Endothelial cell of umbilical vein (primary cell): ENCODE results near the gene LRRFIP2. TPM values are rescaled to one million over a fixed set of nuclear protein-coding genes. Genes with fewer than 3 reads are reported as not detected.

Experiments
- BruUV-seq: library from RNA; stranded (reverse); fragments of 400-500 nt; replicated peaks from 2 replicates; lab custom pipeline; 2021; lab: Mats Ljungman, UMichigan
- CTCF ChIA-PET: fragments of 300-600, 350-600 bp; sonication (Branson Sonifier 250); formaldehyde crosslinking; loops from one replicate; lab custom pipeline; 2021; ENCODE audit warnings: antibody characterized with exemption, inconsistent platforms; lab: Charles Lee
- POLR2A ChIA-PET: fragments of 300-600, 350-600 bp; sonication (Branson Sonifier 250); formaldehyde crosslinking; loops from one replicate; lab custom pipeline; 2021; ENCODE audit warnings: antibody characterized with exemption, inconsistent platforms; lab: Charles Lee
- DNase-seq: peaks from one replicate; pipeline ENCODE4 v3.0.0-alpha.2; 2011; ENCODE audit warnings: low read depth, low spot score
- FAIRE-seq: peaks from 2 replicates; lab custom pipeline; 2011; peaks lifted over from hg19 to GRCh38; lab: Jason Lieb, UNC
- H2AFZ ChIP-seq: 2 replicates; pipeline ENCODE4 v1.6.0; 2012; ENCODE audit warnings: low read depth, low read length, control low read depth, inconsistent platforms
- H3K27ac ChIP-seq: 2 replicates; pipeline ENCODE4 v1.5.1; 2011; ENCODE audit warnings: low read depth, mild to moderate bottlenecking, control low read depth, low read length, moderate library complexity; ENCODE audit not compliant: insufficient read depth
- H3K27me3 ChIP-seq, 2 experiments: 2 replicates each; pipeline versions ENCODE4 v1.6.0 to v1.6.1; 2011; ENCODE audit warnings: low read length in 2 of 2, mixed read lengths in 1 of 2; ENCODE audit not compliant: control insufficient read depth in 2 of 2, insufficient read depth in 2 of 2
- H3K36me3 ChIP-seq, 2 experiments: 2 replicates in 1 of 2; 3 replicates in 1 of 2; pipeline ENCODE4 v1.5.1; 2011; ENCODE audit warnings: low read length in 2 of 2, mild to moderate bottlenecking in 1 of 2, moderate library complexity in 1 of 2; ENCODE audit not compliant: control insufficient read depth in 2 of 2, insufficient read depth in 2 of 2; ENCODE audit errors: extremely low read depth in 1 of 2
- H3K4me1 ChIP-seq: 3 replicates; pipeline ENCODE4 v1.5.1; 2011; ENCODE audit warnings: mild to moderate bottlenecking, low read length; ENCODE audit not compliant: control insufficient read depth, insufficient read depth; ENCODE audit errors: extremely low read depth
- H3K4me2 ChIP-seq: 2 replicates; pipeline ENCODE4 v1.6.1; 2011; ENCODE audit warnings: low read length, control low read depth, mixed read lengths; ENCODE audit not compliant: insufficient read depth
- H3K4me3 ChIP-seq, 3 experiments: fragments of 200-600 bp in 1 of 3; sonication (generic), shearing (Covaris generic) in 1 of 3; replicated peaks in 1 of 3; 2 replicates each; pipeline ENCODE4 v1.5.1; 2011 to 2016; ENCODE audit warnings: control low read depth in 3 of 3, low read length in 3 of 3, mild to moderate bottlenecking in 2 of 3, inconsistent platforms in 1 of 3, low read depth in 1 of 3, moderate library complexity in 1 of 3; ENCODE audit not compliant: insufficient read depth in 1 of 3
- H3K79me2 ChIP-seq: 2 replicates; pipeline ENCODE4 v1.6.0; 2012; ENCODE audit warnings: low read length, inconsistent platforms; ENCODE audit not compliant: control insufficient read depth, insufficient read depth
- H3K9ac ChIP-seq: replicated peaks from 2 replicates; pipeline ENCODE3; 2011; ENCODE audit warnings: low read length, control low read depth; ENCODE audit not compliant: insufficient read depth; ENCODE audit errors: extremely low read depth
- H3K9me1 ChIP-seq: replicated peaks from 3 replicates; pipeline ENCODE4 v1.6.0; 2011; ENCODE audit warnings: mild to moderate bottlenecking, low read length; ENCODE audit not compliant: control insufficient read depth, insufficient read depth; ENCODE audit errors: extremely low read depth
- H3K9me3 ChIP-seq: replicated peaks from 2 replicates; pipeline ENCODE4 v1.5.1; 2012; ENCODE audit warnings: low read length, inconsistent platforms; ENCODE audit not compliant: control insufficient read depth, insufficient read depth
- H4K20me1 ChIP-seq: replicated peaks from 2 replicates; pipeline ENCODE3; 2011; ENCODE audit warnings: mild to moderate bottlenecking, low read length; ENCODE audit not compliant: control insufficient read depth, insufficient read depth; ENCODE audit errors: extremely low read depth
- EZH2 ChIP-seq: IDR thresholded peaks from 2 replicates; pipeline ENCODE4 v1.6.1; 2012; ENCODE audit warnings: borderline replicate concordance, low read depth, mild to moderate bottlenecking, moderate library complexity, low read length, inconsistent platforms; ENCODE audit not compliant: severe bottlenecking
- FOS ChIP-seq: IDR thresholded peaks from 2 replicates; pipeline ENCODE4 v1.6.1; 2011; ENCODE audit warnings: mild to moderate bottlenecking, low read length, moderate library complexity, borderline replicate concordance; ENCODE audit not compliant: insufficient read depth
- GATA2 ChIP-seq: IDR thresholded peaks from 2 replicates; pipeline ENCODE4 v1.7.0; 2011; ENCODE audit warnings: low read depth, mild to moderate bottlenecking, moderate library complexity, mixed read lengths, low read length; ENCODE audit not compliant: insufficient read length, insufficient read depth
- JUN ChIP-seq: IDR thresholded peaks from 2 replicates; pipeline ENCODE4 v1.6.1; 2011; ENCODE audit warnings: borderline replicate concordance, low read depth; ENCODE audit not compliant: insufficient read length, insufficient read depth
- MYC ChIP-seq: IDR thresholded peaks from one replicate; pipeline ENCODE4 v1.6.1; 2011; ENCODE audit warnings: mild to moderate bottlenecking, low read depth, low read length
- POLR2A ChIP-seq: IDR thresholded peaks from 2 replicates; pipeline ENCODE4 v1.6.1; 2012; ENCODE audit warnings: low read depth, mild to moderate bottlenecking, control low read depth, low read length
- POLR2AphosphoS5 ChIP-seq: IDR thresholded peaks from 2 replicates; pipeline ENCODE4 v1.6.1; 2012; ENCODE audit warnings: low read depth, mild to moderate bottlenecking, control low read depth, low read length, moderate library complexity; ENCODE audit not compliant: insufficient read depth
- dilution Hi-C: fragments of 300-500 bp; cut with MboI; formaldehyde crosslinking; loops from one replicate; pipeline ENCODE4 v1.15.0; 2019; ENCODE audit warnings: low sequenced_read_pairs; ENCODE audit not compliant: extremely low pct_ligation_motif_present
- intact Hi-C: fragments of 100-400 bp; cut with micrococcal nuclease; formaldehyde crosslinking; loops from one replicate; pipeline ENCODE4 v1.10.0; 2022
- polyA plus RNA-seq, 4 experiments: library from polyadenylated mRNA; depleted of rRNA in 3 of 4; stranded (reverse) in 3 of 4; unstranded in 1 of 4; fragments of >200 nt; gene quantifications; 2 replicates each; pipeline versions ENCODE4 v1.2.1 to v1.2.3, GENCODE V29; 2011 to 2012; ENCODE audit warnings: missing spikeins in 1 of 4
- total RNA-seq: library from RNA; stranded (reverse); gene quantifications from 2 replicates; pipeline ENCODE4 v1.2.3, GENCODE V29; 2021
- TF ChIP-seq, protein P1 (sequence below), 2 donors: IDR thresholded peaks; 1 replicate in 1 of 2; 2 replicates in 1 of 2; pipeline ENCODE4 v1.5.1; 2011; ENCODE audit warnings: low read length in 2 of 2, mild to moderate bottlenecking in 2 of 2, moderate library complexity in 2 of 2, control low read depth in 1 of 2, inconsistent platforms in 1 of 2, low read depth in 1 of 2; ENCODE audit not compliant: insufficient read depth in 1 of 2; ENCODE audit errors: extremely low read depth in 1 of 2
- TF ChIP-seq, protein P2 (sequence below): IDR thresholded peaks from 2 replicates; pipeline ENCODE4 v1.6.1; 2011; ENCODE audit not compliant: insufficient read depth, insufficient read length

The LRRFIP2 gene
- total and polyA plus RNA-seq, 2 donors (not counting 3 experiments of a cell fraction or from before 2014, with no cell fraction given), result 20.8 to 78.9 TPM

DNA sequence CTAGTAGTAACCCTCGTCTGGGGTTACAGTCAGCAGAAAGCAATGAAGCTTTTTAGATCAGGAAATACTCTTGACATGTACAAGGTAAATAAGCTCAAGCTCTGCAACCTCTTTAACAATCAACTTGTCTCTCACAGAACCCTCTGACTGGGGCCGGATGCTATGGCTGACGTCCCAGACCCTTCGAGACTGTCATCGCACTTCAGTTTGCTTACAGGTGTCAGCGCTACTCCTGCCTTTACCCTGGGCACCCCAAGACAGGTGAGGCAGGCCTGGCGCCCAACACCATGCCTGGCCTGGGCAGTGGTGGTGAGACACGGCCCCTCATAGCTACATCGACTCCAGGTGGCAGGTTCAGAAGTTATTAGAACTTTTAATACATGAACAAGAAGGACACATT, 30.6 kb downstream of the LRRFIP2 start:
- no peak for FAIRE-seq

DNA sequence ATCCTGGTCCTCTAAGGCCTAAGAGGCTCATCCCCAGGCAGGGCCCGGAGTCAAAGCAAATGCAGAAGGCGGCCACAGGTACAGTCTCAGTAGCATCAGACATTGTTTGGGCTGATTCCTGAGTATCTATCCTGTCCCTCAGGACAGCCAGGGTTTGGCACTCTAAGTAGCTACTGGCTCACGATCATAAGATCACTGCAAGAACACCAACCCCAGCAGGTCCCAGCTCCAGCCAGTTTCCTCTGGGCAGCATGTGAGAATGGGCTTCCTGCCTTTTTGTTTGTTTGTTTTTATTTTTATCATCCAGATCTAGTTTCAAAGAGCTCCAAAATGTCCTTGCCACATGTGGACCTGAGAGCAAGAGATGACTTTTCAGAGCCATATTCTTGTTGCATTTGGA, 32.7 kb downstream of the LRRFIP2 start:
- POLR2A ChIA-PET, result no interaction called here
- H3K36me3 ChIP-seq, result peaks cover 0 to 3% of the 10 kb centered on the region in 2 experiments
- intact Hi-C loops, result no loop called here
- dilution Hi-C loops, result no loop called here
- peaks cover 28% of the 10 kb centered on the region for H3K79me2 ChIP-seq
- BruUV-seq, result no TSS peak
- TF ChIP-seq FOS (no peak), JUN (no peak), GATA2 (no peak), POLR2A (no peak), MYC (no peak), POLR2AphosphoS5 (no peak)
- TF ChIP-seq, protein P1, sequence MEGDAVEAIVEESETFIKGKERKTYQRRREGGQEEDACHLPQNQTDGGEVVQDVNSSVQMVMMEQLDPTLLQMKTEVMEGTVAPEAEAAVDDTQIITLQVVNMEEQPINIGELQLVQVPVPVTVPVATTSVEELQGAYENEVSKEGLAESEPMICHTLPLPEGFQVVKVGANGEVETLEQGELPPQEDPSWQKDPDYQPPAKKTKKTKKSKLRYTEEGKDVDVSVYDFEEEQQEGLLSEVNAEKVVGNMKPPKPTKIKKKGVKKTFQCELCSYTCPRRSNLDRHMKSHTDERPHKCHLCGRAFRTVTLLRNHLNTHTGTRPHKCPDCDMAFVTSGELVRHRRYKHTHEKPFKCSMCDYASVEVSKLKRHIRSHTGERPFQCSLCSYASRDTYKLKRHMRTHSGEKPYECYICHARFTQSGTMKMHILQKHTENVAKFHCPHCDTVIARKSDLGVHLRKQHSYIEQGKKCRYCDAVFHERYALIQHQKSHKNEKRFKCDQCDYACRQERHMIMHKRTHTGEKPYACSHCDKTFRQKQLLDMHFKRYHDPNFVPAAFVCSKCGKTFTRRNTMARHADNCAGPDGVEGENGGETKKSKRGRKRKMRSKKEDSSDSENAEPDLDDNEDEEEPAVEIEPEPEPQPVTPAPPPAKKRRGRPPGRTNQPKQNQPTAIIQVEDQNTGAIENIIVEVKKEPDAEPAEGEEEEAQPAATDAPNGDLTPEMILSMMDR (IDR thresholded peaks at IDR 0.05; ENCODE audit: extremely low read depth in 1 of 2, insufficient read depth in 1 of 2, low read depth in 1 of 2, low read length in 2 of 2), result no peak
- TF ChIP-seq, protein P2, sequence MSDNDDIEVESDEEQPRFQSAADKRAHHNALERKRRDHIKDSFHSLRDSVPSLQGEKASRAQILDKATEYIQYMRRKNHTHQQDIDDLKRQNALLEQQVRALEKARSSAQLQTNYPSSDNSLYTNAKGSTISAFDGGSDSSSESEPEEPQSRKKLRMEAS, result no peak
- H3K4me2 ChIP-seq, result no peak overlapping the region
- no peaks in the 10 kb centered on the region for H3K27me3 ChIP-seq
- H3K9me3 ChIP-seq, result no peaks in the 10 kb centered on the region
- H3K27ac ChIP-seq, result no peak overlapping the region
- CTCF ChIA-PET, result interaction anchor here (1.6 kb wide), 1 partner anchor 9 kb away, joined by 5 read pairs; no protein-coding TSS in a partner anchor
- H4K20me1 ChIP-seq, result no peaks in the 10 kb centered on the region
- H2AFZ ChIP-seq, result no peak overlapping the region
- no peaks in the 10 kb centered on the region for H3K4me1 ChIP-seq
- DNase-seq, result no peak
- no peak overlapping the region for H3K9ac ChIP-seq
- H3K9me1 ChIP-seq, result no peaks in the 10 kb centered on the region
- FAIRE-seq, result no peak
- H3K4me3 ChIP-seq, result no peak overlapping the region

More for the DNA sequence above, 30.6 kb downstream of the LRRFIP2 start:
- dilution Hi-C loops (no loop called here), intact Hi-C loops (no loop called here)
- Histone ChIP-seq H3K4me2 (no peak overlapping the region), H3K9ac (no peak overlapping the region), H2AFZ (no peak overlapping the region), H3K9me1 (no peaks in the 10 kb centered on the region), H3K79me2 (peaks cover 22% of the 10 kb centered on the region), H3K9me3 (no peaks in the 10 kb centered on the region), H3K27ac (no peak overlapping the region), H3K27me3 (no peaks in the 10 kb centered on the region), H3K36me3 (peaks cover 5 to 9% of the 10 kb centered on the region in 2 experiments), H3K4me1 (peaks cover 5% of the 10 kb centered on the region), H4K20me1 (no peaks in the 10 kb centered on the region), H3K4me3 (no peak overlapping the region)
- no TSS peak for BruUV-seq
- ChIA-PET POLR2A (no interaction called here), CTCF (interaction anchor here (0.6 kb wide), 1 partner anchor 16 kb away, joined by 3 read pairs; no protein-coding TSS in a partner anchor)
- TF ChIP-seq GATA2 (no peak), POLR2A (no peak), EZH2 (no peak), MYC (no peak)
- TF ChIP-seq, protein P1 (IDR thresholded peaks at IDR 0.05; ENCODE audit: extremely low read depth in 1 of 2, insufficient read depth in 1 of 2, low read depth in 1 of 2, low read length in 2 of 2), result no peak
- no peak for DNase-seq
